Measurements from ENCODE around the gene DDX50. TPM values are rescaled to one million over a fixed set of nuclear protein-coding genes. Genes with fewer than 3 reads are reported as not detected.

The DDX50 gene
- total RNA-seq, 1 experiment from 2014 or later, result 46.9 TPM

GRCh38 chr10:68954904-68955303 is 53.8 kb downstream of the DDX50 start:
- TF ChIP-seq CTCF (IDR thresholded peaks at IDR 0.05) (no peak), POLR2AphosphoS5 (IDR thresholded peaks at IDR 0.05; ENCODE audit: low read depth, low read length) (no peak), TCF7L2 (IDR thresholded peaks at IDR 0.05; ENCODE audit: low read depth, low read length) (no peak), SIN3A (IDR thresholded peaks at IDR 0.05; ENCODE audit: borderline replicate concordance, insufficient read depth, low read depth, low read length) (no peak), REST (IDR thresholded peaks at IDR 0.05; ENCODE audit: insufficient read depth in 1 of 2, low read depth in 2 of 2, low read length in 1 of 2) (no peak)
- intact Hi-C loops (cut with micrococcal nuclease; ENCODE audit: unreplicated experiment) (no loop called here), in situ Hi-C loops (cut with HindIII; ENCODE audit: low pct_unique_long_range_greater_than_20kb, low sequenced_read_pairs) (no loop called here)
- no peak for ATAC-seq
- no TSS peak for BruUV-seq (replicated peaks)
- no peaks in the 10 kb centered on the region for H3K9me3 ChIP-seq (ENCODE audit: control insufficient read depth, insufficient read depth, low read depth, low read length)
- POLR2A ChIA-PET, result no interaction called here
- H3K4me3 ChIP-seq (ENCODE audit: low read depth in 2 of 2, low read length in 2 of 2), result peak overlapping the region; percentile 89 to 90
- no peak for DNase-seq (ENCODE audit: low read depth, low spot score)
- peak overlapping the region; percentile 94 for H3K27ac ChIP-seq (ENCODE audit: low read length)
- peaks cover 13% of the 10 kb centered on the region; the same call in 1 of the 2 replicates for H3K4me1 ChIP-seq (ENCODE audit: control insufficient read depth, insufficient read depth, low read length)
- peaks cover 10% of the 10 kb centered on the region for H3K36me3 ChIP-seq (ENCODE audit: control insufficient read depth, insufficient read depth, low read length)
- CTCF ChIA-PET, result interaction anchor here (0.6 kb wide), 1 partner anchor 65 kb away, joined by 3 read pairs; no protein-coding TSS in a partner anchor
- H3K27me3 ChIP-seq (ENCODE audit: control insufficient read depth, insufficient read depth, low read length), result no peaks in the 10 kb centered on the region

GRCh38 chr10:68955355-68955831 is 54.3 kb downstream of the DDX50 start:
- BruUV-seq (replicated peaks), result TSS peak; percentile 98
- no peaks in the 10 kb centered on the region for H3K9me3 ChIP-seq (ENCODE audit: control insufficient read depth, insufficient read depth, low read depth, low read length)
- H3K36me3 ChIP-seq (ENCODE audit: control insufficient read depth, insufficient read depth, low read length), result peaks cover 14% of the 10 kb centered on the region
- no peak for TF ChIP-seq SIN3A (IDR thresholded peaks at IDR 0.05; ENCODE audit: borderline replicate concordance, insufficient read depth, low read depth, low read length)
- no peak for TF ChIP-seq TCF7L2 (IDR thresholded peaks at IDR 0.05; ENCODE audit: low read depth, low read length)
- TF ChIP-seq CTCF (IDR thresholded peaks at IDR 0.05), result no peak
- no peak for TF ChIP-seq POLR2AphosphoS5 (IDR thresholded peaks at IDR 0.05; ENCODE audit: low read depth, low read length)
- TF ChIP-seq REST (IDR thresholded peaks at IDR 0.05; ENCODE audit: insufficient read depth in 1 of 2, low read depth in 2 of 2, low read length in 1 of 2), result no peak
- peak; percentile 26 for ATAC-seq
- peaks cover 14% of the 10 kb centered on the region; the same call in 1 of the 2 replicates for H3K4me1 ChIP-seq (ENCODE audit: control insufficient read depth, insufficient read depth, low read length)
- peak overlapping the region; percentile 89 to 90 for H3K4me3 ChIP-seq (ENCODE audit: low read depth in 2 of 2, low read length in 2 of 2)
- intact Hi-C loops (cut with micrococcal nuclease; ENCODE audit: unreplicated experiment), result no loop called here
- H3K27ac ChIP-seq (ENCODE audit: low read length), result peak overlapping the region; percentile 94
- no peaks in the 10 kb centered on the region for H3K27me3 ChIP-seq (ENCODE audit: control insufficient read depth, insufficient read depth, low read length)
- no peak for DNase-seq (ENCODE audit: low read depth, low spot score)
- CTCF ChIA-PET, result interaction anchor here (0.6 to 0.9 kb wide), 3 partner anchors 14 to 212 kb away, joined by 3 read pairs; no protein-coding TSS in a partner anchor
- POLR2A ChIA-PET, result interaction anchor here (0.6 kb wide), 1 partner anchor 66 kb away, joined by 4 read pairs; no protein-coding TSS in a partner anchor
- in situ Hi-C loops (cut with HindIII; ENCODE audit: low pct_unique_long_range_greater_than_20kb, low sequenced_read_pairs), result no loop called here
